HepG2 (cell line): ENCODE measurements around the gene ANO1. TPM values are rescaled to one million over a fixed set of nuclear protein-coding genes. Genes with fewer than 3 reads are reported as not detected.

Source experiments
- ATAC-seq: fragments of 200-7000 bp; cut with Tn5 transposase; 3 replicates; pipeline ENCODE4 v1.9.1; 2020; ENCODE audit warnings: mild to moderate bottlenecking, moderate library complexity
- BruUV-seq: library from RNA; stranded (reverse); fragments of 400-500 nt; replicated peaks from 2 replicates; lab custom pipeline; 2021; lab: Mats Ljungman, UMichigan
- CTCF ChIA-PET: fragments of 300-600 bp; formaldehyde crosslinking; extraction: SDS; loops from one replicate; lab custom pipeline; 2021; ENCODE audit warnings: low total read pairs, inconsistent platforms, low intra/inter-chr PET ratio; lab: Yijun Ruan, JAX
- POLR2A ChIA-PET: fragments of 350-600 bp; sonication (Branson Sonifier 250); formaldehyde crosslinking; loops from one replicate; lab custom pipeline; 2020; ENCODE audit warnings: antibody characterized with exemption, inconsistent platforms; lab: Yijun Ruan, JAX
- DNase-seq: peaks from one replicate; pipeline ENCODE4 v3.0.0-alpha.2; 2015; ENCODE audit warnings: low spot score
- FAIRE-seq: peaks from 3 replicates; lab custom pipeline; 2011; peaks lifted over from hg19 to GRCh38; lab: Jason Lieb, UNC
- H2AFZ ChIP-seq: one replicate; pipeline ENCODE4 v1.6.1; 2011; ENCODE audit warnings: low read length, inconsistent platforms
- H3K27ac ChIP-seq: fragments of 300-600 bp; 3 replicates; pipeline ENCODE4 v1.8.0; 2011; ENCODE audit warnings: mixed run types, mild to moderate bottlenecking, mixed read lengths, low read length, inconsistent platforms; ENCODE audit not compliant: insufficient read depth; ENCODE audit errors: extremely low read length
- H3K27me3 ChIP-seq, 2 experiments: fragments of 200-600 bp in 1 of 2; 2 replicates in 1 of 2; 3 replicates in 1 of 2; pipeline versions ENCODE4 v1.6.0 to v1.8.0; 2011; ENCODE audit warnings: low read length in 2 of 2, mild to moderate bottlenecking in 2 of 2, moderate library complexity in 2 of 2, inconsistent platforms in 1 of 2; ENCODE audit not compliant: insufficient read depth in 2 of 2, control insufficient read depth in 1 of 2
- H3K36me3 ChIP-seq, 2 experiments: fragments of 200-600 bp in 1 of 2; replicated peaks in 1 of 2; 2 replicates in 1 of 2; 3 replicates in 1 of 2; pipeline versions ENCODE4 v1.5.1 to v1.8.0; 2011; ENCODE audit warnings: low read length in 2 of 2, inconsistent platforms in 1 of 2; ENCODE audit not compliant: insufficient read depth in 2 of 2, control insufficient read depth in 1 of 2
- H3K4me1 ChIP-seq: 2 replicates; pipeline ENCODE4 v1.5.1; 2012; ENCODE audit warnings: low read length, inconsistent platforms; ENCODE audit not compliant: insufficient read depth
- H3K4me2 ChIP-seq: 2 replicates; pipeline ENCODE4 v1.6.0; 2011; ENCODE audit warnings: low read depth, low read length, inconsistent platforms
- H3K4me3 ChIP-seq, 3 experiments: fragments of 200-600 bp in 1 of 3; sonication (generic), shearing (Covaris generic) in 1 of 3; replicated peaks in 1 of 3; 2 replicates each; pipeline ENCODE4 v1.5.1; 2011 to 2016; ENCODE audit warnings: low read length in 3 of 3, inconsistent platforms in 2 of 3, low read depth in 2 of 3, mild to moderate bottlenecking in 2 of 3, control low read depth in 1 of 3, mixed read lengths in 1 of 3; ENCODE audit not compliant: insufficient read depth in 1 of 3
- H3K79me2 ChIP-seq: one replicate; pipeline ENCODE4 v1.6.1; 2011; ENCODE audit warnings: low read length, inconsistent platforms; ENCODE audit not compliant: insufficient read depth
- H3K9ac ChIP-seq: 2 replicates; pipeline ENCODE4 v1.6.0; 2011; ENCODE audit warnings: mild to moderate bottlenecking, low read depth, low read length, inconsistent platforms; ENCODE audit not compliant: insufficient read depth
- H3K9me3 ChIP-seq: 2 replicates; pipeline ENCODE4 v1.5.1; 2012; ENCODE audit warnings: mild to moderate bottlenecking, low read length
- H4K20me1 ChIP-seq: 2 replicates; pipeline ENCODE4 v1.6.0; 2011; ENCODE audit warnings: inconsistent platforms, mild to moderate bottlenecking, low read length, moderate library complexity; ENCODE audit not compliant: insufficient read depth
- ARNT ChIP-seq: fragments of 450-650 bp; IDR thresholded peaks from 2 replicates; pipeline ENCODE4 v1.6.1; 2017
- ATF7-NPFF ChIP-seq: sonication (generic); formaldehyde crosslinking; IDR thresholded peaks from 2 replicates; pipeline ENCODE4 v1.8.1; 2023; ENCODE audit warnings: mild to moderate bottlenecking, low read depth, missing genetic modification reagents, moderate library complexity
- FOXA3 ChIP-seq: IDR thresholded peaks from 2 replicates; pipeline ENCODE4 v1.6.1; 2016; ENCODE audit warnings: missing genetic modification reagents, missing compliant biosample characterization
- HOMEZ ChIP-seq: IDR thresholded peaks from 2 replicates; pipeline ENCODE4 v1.6.1; 2016; ENCODE audit warnings: low read depth
- IKZF5 ChIP-seq: IDR thresholded peaks from 2 replicates; pipeline ENCODE4 v1.6.1; 2018; ENCODE audit warnings: missing genetic modification reagents, mild to moderate bottlenecking, missing compliant biosample characterization
- KDM2A ChIP-seq: sonication (generic); formaldehyde crosslinking; IDR thresholded peaks from 2 replicates; pipeline ENCODE4 v1.4.0; 2020; ENCODE audit warnings: low read depth, missing genetic modification reagents, borderline replicate concordance
- NKX3-1 ChIP-seq: sonication (generic); formaldehyde crosslinking; IDR thresholded peaks from 2 replicates; pipeline ENCODE4 v1.5.0; 2020; ENCODE audit warnings: missing genetic modification reagents
- NONO ChIP-seq, 2 experiments: fragments of 450-650 bp in 1 of 2; sonication (generic) in 1 of 2; formaldehyde crosslinking in 1 of 2; IDR thresholded peaks in 1 of 2; conservative IDR thresholded peaks in 1 of 2; 2 replicates each; pipeline versions ENCODE4 v1.6.1 to v1.8.0; 2017 to 2022; ENCODE audit warnings: mild to moderate bottlenecking in 1 of 2, missing genetic modification reagents in 1 of 2, moderate library complexity in 1 of 2
- RNF2 ChIP-seq: fragments of 450-650 bp; conservative IDR thresholded peaks from 2 replicates; pipeline ENCODE4 v1.6.1; 2016; ENCODE audit warnings: low read depth
- SRSF4 ChIP-seq: fragments of 200-400 bp; formaldehyde crosslinking; IDR thresholded peaks from one replicate; pipeline ENCODE4 v1.6.1; 2018; ENCODE audit warnings: mild to moderate bottlenecking, low read depth, low read length, moderate library complexity; ENCODE audit not compliant: poor library complexity, severe bottlenecking
- TGIF2 ChIP-seq: IDR thresholded peaks from 2 replicates; pipeline ENCODE4 v1.6.1; 2016; ENCODE audit warnings: control low read depth, missing compliant biosample characterization
- TP53 ChIP-seq: sonication (generic); formaldehyde crosslinking; conservative IDR thresholded peaks from 2 replicates; pipeline ENCODE4 v1.4.0; 2020; ENCODE audit warnings: missing genetic modification reagents
- ZHX2 ChIP-seq, 2 experiments: sonication (generic) in 1 of 2; formaldehyde crosslinking in 1 of 2; IDR thresholded peaks; 2 replicates each; pipeline versions ENCODE4 v1.6.1 to v1.9.0; 2014 to 2022; ENCODE audit warnings: antibody characterized with exemption in 1 of 2, borderline replicate concordance in 1 of 2, inconsistent platforms in 1 of 2, low read depth in 1 of 2, missing genetic modification reagents in 1 of 2
- ZMYM2 ChIP-seq: sonication (generic); formaldehyde crosslinking; IDR thresholded peaks from 2 replicates; pipeline ENCODE4 v1.8.0; 2022; ENCODE audit warnings: mild to moderate bottlenecking, missing genetic modification reagents
- ZNF549 ChIP-seq: sonication (generic); formaldehyde crosslinking; IDR thresholded peaks from 2 replicates; pipeline ENCODE4 v1.5.0; 2020; ENCODE audit warnings: missing genetic modification reagents
- ZNF75D ChIP-seq: sonication (generic); formaldehyde crosslinking; IDR thresholded peaks from 2 replicates; pipeline ENCODE4 v1.8.1; 2023; ENCODE audit warnings: missing genetic modification reagents, mild to moderate bottlenecking, borderline replicate concordance
- ZNF780A ChIP-seq: sonication (generic); formaldehyde crosslinking; IDR thresholded peaks from 2 replicates; pipeline ENCODE4 v1.8.0; 2022; ENCODE audit warnings: mild to moderate bottlenecking, missing genetic modification reagents, moderate library complexity
- ZNF839 ChIP-seq: sonication (generic); formaldehyde crosslinking; IDR thresholded peaks from 2 replicates; pipeline ENCODE4 v1.4.0; 2020; ENCODE audit warnings: missing genetic modification reagents, mild to moderate bottlenecking, borderline replicate concordance
- WGBS: methylation state at CpG from one replicate; pipeline ENCODE4 v1.1.6; 2017; ENCODE audit warnings: low lambda C conversion rate; 5-methylcytosine and 5-hydroxymethylcytosine counted together
- in situ Hi-C: cut with HindIII; loops from 2 replicates; pipeline ENCODE4 v1.10.0; 2017; ENCODE audit warnings: low pct_unique_long_range_greater_than_20kb; ENCODE audit not compliant: extremely low pct_ligation_motif_present
- intact Hi-C: fragments of 100-400 bp; cut with micrococcal nuclease; formaldehyde crosslinking; loops from one replicate; pipeline ENCODE4 v1.10.0; 2022; ENCODE audit not compliant: unreplicated experiment
- polyA plus RNA-seq, 8 experiments: library from polyadenylated mRNA; depleted of rRNA in 3 of 8; stranded (reverse) in 7 of 8; unstranded in 1 of 8; fragments of >200 nt; fragmentation: Illumina TruSeq in 4 of 8; extraction: Trizol in 4 of 8; gene quantifications; 2 replicates each; pipeline versions ENCODE4 v1.2.1 to v1.2.3, GENCODE V29; 2011 to 2016; ENCODE audit warnings: low read depth in 4 of 8, missing spikeins in 1 of 8, mixed read lengths in 1 of 8; ENCODE audit not compliant: insufficient read depth in 1 of 8
- total RNA-seq, 5 experiments: library from RNA; depleted of rRNA; stranded (reverse); fragments of >200 nt; fragmentation: Illumina TruSeq; extraction: Trizol; gene quantifications; 2 replicates each; pipeline ENCODE4 v1.2.3, GENCODE V29; 2016; ENCODE audit warnings: low read depth in 1 of 5

Gene ANO1
- total and polyA plus RNA-seq, 2 of the 13 experiments (the other 11 are each of a cell fraction or from before 2014, with no cell fraction given) = not detected

GRCh38 chr11:70100791-70101190 lies 22.7 kb downstream of the ANO1 start:
- in situ Hi-C loops = no loop called here
- ATAC-seq (no peak), FAIRE-seq (no peak), DNase-seq (no peak)
- intact Hi-C loops = no loop called here
- Histone ChIP-seq H3K79me2 (no peaks in the 10 kb centered on the region), H3K4me1 (no peaks in the 10 kb centered on the region), H3K27me3 (peaks cover 32 to 87% of the 10 kb centered on the region in 2 experiments), H3K9ac (no peak overlapping the region), H3K4me2 (no peak overlapping the region), H3K36me3 (no peaks in the 10 kb centered on the region), H2AFZ (no peak overlapping the region), H3K9me3 (no peaks in the 10 kb centered on the region), H3K4me3 (no peak overlapping the region), H4K20me1 (no peaks in the 10 kb centered on the region), H3K27ac (no peak overlapping the region)
- ChIA-PET CTCF (no interaction called here), POLR2A (no interaction called here)
- WGBS = 31% methylated on average over 11 of the region's 15 CpGs
- BruUV-seq = no TSS peak
- no peak for TF ChIP-seq ATF7-NPFF
- TF ChIP-seq KDM2A = no peak
- TF ChIP-seq RNF2 = no peak
- TF ChIP-seq ZHX2 (IDR thresholded peaks at IDR 0.05; ENCODE audit: low read depth) = no peak
- no peak for TF ChIP-seq ZHX2 (CRISPR knock-in tag; IDR thresholded peaks at IDR 0.05; ENCODE audit: borderline replicate concordance)
- TF ChIP-seq ARNT = no peak
- no peak for TF ChIP-seq NKX3-1 (CRISPR knock-in tag)
- no peak for TF ChIP-seq ZMYM2 (CRISPR knock-in tag)
- TF ChIP-seq FOXA3 (CRISPR knock-in tag) = no peak
- TF ChIP-seq ZNF839 = no peak
- no peak for TF ChIP-seq TGIF2 (CRISPR knock-in tag)
- TF ChIP-seq ZNF75D (CRISPR knock-in tag) = no peak
- TF ChIP-seq HOMEZ (CRISPR knock-in tag) = no peak
- TF ChIP-seq NONO (IDR thresholded peaks at IDR 0.05) = no peak
- TF ChIP-seq NONO (CRISPR knock-in tag; conservative IDR thresholded peaks at IDR 0.05) = no peak
- no peak for TF ChIP-seq TP53 (CRISPR knock-in tag)
- no peak for TF ChIP-seq IKZF5 (CRISPR knock-in tag)
- no peak for TF ChIP-seq ZNF549 (CRISPR knock-in tag)
- TF ChIP-seq SRSF4 = no peak
- TF ChIP-seq ZNF780A = no peak
